ENCODE results near the gene INSRR.

Gene INSRR

GRCh38 chr1:156893048-156893953 is 34.4 kb upstream of the INSRR start, which contains the start of gene PEAR1:
Gene PEAR1, plus strand, starts transcription at chr1:156893718. Its CDS starts 10,209 bp downstream, at chr1:156903927.
- Histone ChIP-seq H3K4me3 (ENCODE audit: low read depth in 1 of 2, low read length in 2 of 2) (no peak within 1 kb of the TSS), H3K27me3 (ENCODE audit: insufficient read depth, low read length, poor library complexity) (no peaks in the 10 kb centered on the region), H3K36me3 (ENCODE audit: insufficient read depth, low read length) (no peaks in the 10 kb centered on the region), H4K20me1 (ENCODE audit: insufficient read depth, low read length) (no peaks in the 10 kb centered on the region; the same call in 1 of the 2 replicates), H3K79me2 (ENCODE audit: insufficient read depth, low read length) (no peaks in the 10 kb centered on the region), H3K9me3 (ENCODE audit: insufficient read depth, low read length, severe bottlenecking) (no peaks in the 10 kb centered on the region), H3K4me1 (ENCODE audit: insufficient read depth, low read length) (peaks cover 3% of the 10 kb centered on the region; the same call in 1 of the 2 replicates), H3K9ac (ENCODE audit: low read depth, low read length) (no peak within 1 kb of the TSS), H3K27ac (ENCODE audit: low read length) (no peak within 1 kb of the TSS), H3K4me2 (ENCODE audit: insufficient read depth, low read length) (no peak within 1 kb of the TSS), H2AFZ (ENCODE audit: low read depth, low read length) (no peak within 1 kb of the TSS)
- DNase-seq (no peak), ATAC-seq (ENCODE audit: insufficient read depth, low read depth) (no peak)
- TF ChIP-seq EZH2 (IDR thresholded peaks at IDR 0.05; ENCODE audit: borderline replicate concordance, low read depth, low read length, severe bottlenecking): no peak
- TF ChIP-seq CTCF (IDR thresholded peaks at IDR 0.05; ENCODE audit: borderline replicate concordance, extremely low read depth, low read length, poor library complexity, severe bottlenecking): no peak

- ATAC-seq (ENCODE audit: insufficient read depth, low read depth) (peak; percentile 90), DNase-seq (peak; percentile 72)
- Histone ChIP-seq H3K27me3 (ENCODE audit: insufficient read depth, low read length, poor library complexity) (no peaks in the 10 kb centered on the region), H4K20me1 (ENCODE audit: insufficient read depth, low read length) (no peaks in the 10 kb centered on the region; the same call in 1 of the 2 replicates), H3K79me2 (ENCODE audit: insufficient read depth, low read length) (no peaks in the 10 kb centered on the region), H3K4me3 (ENCODE audit: low read depth in 1 of 2, low read length in 2 of 2) (no peak overlapping the region), H3K36me3 (ENCODE audit: insufficient read depth, low read length) (no peaks in the 10 kb centered on the region), H3K27ac (ENCODE audit: low read length) (no peak overlapping the region), H3K4me2 (ENCODE audit: insufficient read depth, low read length) (no peak overlapping the region), H3K9ac (ENCODE audit: low read depth, low read length) (no peak overlapping the region), H3K9me3 (ENCODE audit: insufficient read depth, low read length, severe bottlenecking) (no peaks in the 10 kb centered on the region), H3K4me1 (ENCODE audit: insufficient read depth, low read length) (peaks cover 3% of the 10 kb centered on the region; the same call in 1 of the 2 replicates), H2AFZ (ENCODE audit: low read depth, low read length) (no peak overlapping the region)
- peak; percentile 63 for TF ChIP-seq CTCF (IDR thresholded peaks at IDR 0.05; ENCODE audit: borderline replicate concordance, extremely low read depth, low read length, poor library complexity, severe bottlenecking)
- TF ChIP-seq EZH2 (IDR thresholded peaks at IDR 0.05; ENCODE audit: borderline replicate concordance, low read depth, low read length, severe bottlenecking): no peak
These were observed 33.5 kb upstream of the INSRR start for GRCh38 chr1:156892190-156893047.

GRCh38 chr1:156889802-156890580 is 31.1 kb upstream of the INSRR start:
- peaks cover 14% of the 10 kb centered on the region for H3K27me3 ChIP-seq (ENCODE audit: insufficient read depth, low read length, poor library complexity)

More at GRCh38 chr1:156889802-156890580, 31.1 kb upstream of the INSRR start:
- ATAC-seq (ENCODE audit: insufficient read depth, low read depth) (peak; percentile 59; the same call in 2 of the 3 replicates), DNase-seq (peak; percentile 56)
- H4K20me1 ChIP-seq (ENCODE audit: insufficient read depth, low read length): peaks cover 3% of the 10 kb centered on the region
- H3K9ac ChIP-seq (ENCODE audit: low read depth, low read length): no peak overlapping the region
- no peak overlapping the region for H3K4me2 ChIP-seq (ENCODE audit: insufficient read depth, low read length)
- no peak overlapping the region for H3K27ac ChIP-seq (ENCODE audit: low read length)
- no peak for TF ChIP-seq EZH2 (IDR thresholded peaks at IDR 0.05; ENCODE audit: borderline replicate concordance, low read depth, low read length, severe bottlenecking)
- peak; percentile 84 for TF ChIP-seq CTCF (IDR thresholded peaks at IDR 0.05; ENCODE audit: borderline replicate concordance, extremely low read depth, low read length, poor library complexity, severe bottlenecking)
- no peak overlapping the region for H3K4me3 ChIP-seq (ENCODE audit: low read depth in 1 of 2, low read length in 2 of 2)
- H3K4me1 ChIP-seq (ENCODE audit: insufficient read depth, low read length): peaks cover 3% of the 10 kb centered on the region; the same call in 1 of the 2 replicates
- no peaks in the 10 kb centered on the region for H3K9me3 ChIP-seq (ENCODE audit: insufficient read depth, low read length, severe bottlenecking)
- H3K79me2 ChIP-seq (ENCODE audit: insufficient read depth, low read length): no peaks in the 10 kb centered on the region
- no peaks in the 10 kb centered on the region for H3K36me3 ChIP-seq (ENCODE audit: insufficient read depth, low read length)
- no peak overlapping the region for H2AFZ ChIP-seq (ENCODE audit: low read depth, low read length)

Measured in DND-41 (cell line).